CD4-positive, alpha-beta T cell treated with Interferon gamma for 1 hour (primary cell): ENCODE data around the gene CTSF.

Experiments
- DNase-seq: peaks from one replicate; pipeline ENCODE4 v3.0.0-alpha.2; 2020

The CTSF gene

GRCh38 chr11:66529655-66530054, 38.8 kb downstream of the CTSF start:
- no peak for DNase-seq

DNA sequence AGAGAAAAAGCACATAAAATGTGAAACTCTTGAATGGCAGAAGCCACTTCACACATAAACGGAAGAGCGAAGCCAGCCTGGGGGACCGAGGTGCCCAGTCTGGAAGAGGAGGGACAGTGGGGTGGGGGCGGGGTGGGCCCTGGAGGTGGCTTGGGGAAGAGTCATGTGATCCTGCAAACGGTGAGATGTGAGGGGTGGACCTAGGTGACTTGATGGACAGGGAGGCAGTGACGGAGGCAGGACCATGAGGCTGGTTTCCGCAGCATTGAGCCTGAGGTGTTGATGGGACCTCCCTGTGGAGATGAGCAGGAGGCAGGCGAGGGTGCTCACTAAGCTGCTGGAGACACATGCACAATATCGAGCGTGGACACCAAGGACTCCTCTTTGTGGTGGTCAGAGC, 39.3 kb downstream of the CTSF start:
- no peak for DNase-seq

DNA sequence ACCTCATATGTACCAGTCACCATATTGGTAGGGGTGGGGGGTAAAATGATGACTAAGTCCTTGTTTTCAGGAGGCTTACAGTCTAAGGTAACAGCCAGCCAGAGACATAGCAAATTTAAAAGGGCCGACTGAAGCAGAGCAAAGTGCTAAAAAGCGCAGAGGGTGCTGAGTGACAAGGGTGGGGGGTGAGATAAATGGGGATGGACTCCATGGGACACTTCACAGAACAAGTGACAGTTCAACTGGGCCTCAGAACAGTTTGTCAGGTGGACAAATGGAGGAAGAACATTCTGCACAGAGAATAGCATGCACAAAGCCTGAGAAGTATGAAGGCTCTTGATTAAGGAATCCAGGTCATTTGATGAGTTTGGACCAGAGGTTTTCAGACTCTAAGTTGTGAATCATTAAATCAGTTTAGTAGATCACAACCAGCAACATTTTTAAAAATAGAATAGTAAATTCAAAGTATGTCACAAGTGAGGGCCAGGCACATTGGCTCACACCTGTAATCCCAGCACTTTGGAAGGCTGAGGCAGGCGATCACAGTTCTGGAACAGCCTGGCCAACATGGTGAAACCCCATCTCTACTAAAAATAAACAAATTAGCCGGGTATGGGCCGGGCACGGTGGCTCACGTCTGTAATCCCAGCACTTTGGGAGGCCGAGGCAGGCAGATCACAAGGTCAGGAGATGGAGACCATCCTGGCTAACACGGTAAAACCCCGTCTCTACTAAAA, 43.9 kb downstream of the CTSF start:
- DNase-seq, result no peak

DNA sequence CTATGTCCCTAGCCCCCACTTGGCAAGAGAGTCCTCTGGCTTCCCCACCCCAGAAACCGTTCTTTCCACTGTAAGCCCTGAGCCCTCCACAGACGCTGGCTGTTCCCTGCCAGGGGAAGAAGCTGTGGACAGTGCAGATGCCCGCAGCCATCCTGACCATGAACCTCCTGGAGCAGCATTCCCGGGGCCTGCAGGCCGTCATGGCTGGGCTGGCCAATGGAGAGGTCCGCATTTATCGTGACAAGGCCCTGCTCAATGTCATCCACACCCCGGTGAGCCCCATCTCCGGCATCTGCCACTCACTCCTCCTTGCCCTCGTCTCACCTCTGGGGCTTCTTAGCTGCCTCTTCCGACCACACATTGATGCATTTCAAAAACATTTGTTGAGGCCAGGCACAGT, 44.8 kb downstream of the CTSF start:
- DNase-seq, result no peak
